HG03064 (cell line): ENCODE measurements around the gene KLHL29.

Experiments
- ATAC-seq: cut with Tn5 transposase; IDR thresholded peaks from one replicate; pipeline ENCODE4 v1.9.1; 2021; ENCODE audit warnings: low read depth; ENCODE audit not compliant: unreplicated experiment

Gene KLHL29

GRCh38 chr2:23525137-23525765 is 140.3 kb downstream of the KLHL29 start:
- ATAC-seq, result no peak

GRCh38 chr2:23526114-23526513 is 141.1 kb downstream of the KLHL29 start:
- ATAC-seq, result no peak

- no peak for ATAC-seq
These were observed 142.1 kb downstream of the KLHL29 start for GRCh38 chr2:23526835-23527790.

- ATAC-seq, result no peak
These were observed 143.2 kb downstream of the KLHL29 start for GRCh38 chr2:23528171-23528570.

- ATAC-seq, result no peak
These were observed 143.7 kb downstream of the KLHL29 start for GRCh38 chr2:23528690-23529089.

GRCh38 chr2:23529659-23530058 is 144.7 kb downstream of the KLHL29 start:
- ATAC-seq, result no peak

GRCh38 chr2:23530206-23530908 is 145.4 kb downstream of the KLHL29 start:
- no peak for ATAC-seq

GRCh38 chr2:23530909-23531276 is 145.9 kb downstream of the KLHL29 start:
- no peak for ATAC-seq

- ATAC-seq, result no peak
These were observed 146.3 kb downstream of the KLHL29 start for GRCh38 chr2:23531280-23531679.

GRCh38 chr2:23531881-23532280 is 146.9 kb downstream of the KLHL29 start:
- no peak for ATAC-seq

- peak; percentile 80 for ATAC-seq
These were observed 147.7 kb downstream of the KLHL29 start for GRCh38 chr2:23532391-23533337.

- no peak for ATAC-seq
These were observed 148.3 kb downstream of the KLHL29 start for GRCh38 chr2:23533338-23533695.

GRCh38 chr2:23534771-23535170 is 149.8 kb downstream of the KLHL29 start:
- no peak for ATAC-seq

GRCh38 chr2:23536326-23536725 is 151.3 kb downstream of the KLHL29 start:
- ATAC-seq, result no peak

- no peak for ATAC-seq
These were observed 153.0 kb downstream of the KLHL29 start for GRCh38 chr2:23537991-23538390.

GRCh38 chr2:23538566-23538965 is 153.6 kb downstream of the KLHL29 start:
- ATAC-seq, result no peak

- ATAC-seq, result no peak
These were observed 155.9 kb downstream of the KLHL29 start for GRCh38 chr2:23540804-23541360.

- ATAC-seq, result no peak
These were observed 156.7 kb downstream of the KLHL29 start for GRCh38 chr2:23541503-23542229.

GRCh38 chr2:23542230-23542789 is 157.3 kb downstream of the KLHL29 start:
- no peak for ATAC-seq
